Hippocampal formation (tissue), 2 donors: Measurements from ENCODE around the gene ZNF697.

Experiments used
- DNase-seq, 2 donors: peaks; one replicate each; lab custom pipeline; 2025; lab: John Stamatoyannopoulos, UW

Gene ZNF697

GRCh38 chr1:119662034-119662437, 14.0 kb upstream of the ZNF697 start:
- no peak for DNase-seq

- DNase-seq: no peak
These were observed 12.4 kb upstream of the ZNF697 start for GRCh38 chr1:119660253-119661083.

- no peak for DNase-seq
These were observed 11.6 kb upstream of the ZNF697 start for GRCh38 chr1:119659628-119660027.

GRCh38 chr1:119656410-119656955, 8.4 kb upstream of the ZNF697 start:
- DNase-seq: no peak

- no peak for DNase-seq
These were observed 7.1 kb upstream of the ZNF697 start for GRCh38 chr1:119655154-119655553.

- no peak for DNase-seq
These were observed 5.7 kb upstream of the ZNF697 start for GRCh38 chr1:119653839-119654170.

GRCh38 chr1:119653135-119653838, 5.2 kb upstream of the ZNF697 start:
- DNase-seq: no peak

GRCh38 chr1:119652587-119652986, 4.5 kb upstream of the ZNF697 start:
- no peak for DNase-seq

GRCh38 chr1:119651641-119652040, 3.6 kb upstream of the ZNF697 start:
- DNase-seq: peak in 1 of 2 donors; percentile 15

- no peak for DNase-seq
These were observed 3.1 kb upstream of the ZNF697 start for GRCh38 chr1:119651133-119651532.

- peak in 1 of 2 donors; percentile 46 for DNase-seq
These were observed 546 bp upstream of the ZNF697 start for GRCh38 chr1:119648620-119649004.

GRCh38 chr1:119647228-119647733, 785 bp downstream of the ZNF697 start:
- no peak for DNase-seq

GRCh38 chr1:119646521-119647227, 1.4 kb downstream of the ZNF697 start:
- DNase-seq: no peak

- no peak for DNase-seq
These were observed 9.0 kb downstream of the ZNF697 start for GRCh38 chr1:119639109-119639508.

- DNase-seq: no peak
These were observed 10.4 kb downstream of the ZNF697 start for GRCh38 chr1:119637710-119638109.

- DNase-seq: no peak
These were observed 11.5 kb downstream of the ZNF697 start for GRCh38 chr1:119636491-119637089.

- no peak for DNase-seq
These were observed 12.2 kb downstream of the ZNF697 start for GRCh38 chr1:119635811-119636390.

- no peak for DNase-seq
These were observed 14.1 kb downstream of the ZNF697 start for GRCh38 chr1:119634016-119634415.

- no peak for DNase-seq
These were observed 14.5 kb downstream of the ZNF697 start for GRCh38 chr1:119633575-119633974.

GRCh38 chr1:119632841-119633240, 15.2 kb downstream of the ZNF697 start:
- DNase-seq: no peak

GRCh38 chr1:119632103-119632490, 16.0 kb downstream of the ZNF697 start:
- DNase-seq: no peak
